HepG2 (cell line): ENCODE data around the gene RTCA. TPM values are rescaled to one million over a fixed set of nuclear protein-coding genes. Genes with fewer than 3 reads are reported as not detected.

ENCODE experiments used
- AKAP8 ChIP-seq: sonication (generic); formaldehyde crosslinking; IDR thresholded peaks from 2 replicates; pipeline ENCODE4 v1.5.1; 2020; ENCODE audit warnings: mild to moderate bottlenecking, missing genetic modification reagents
- BRF2 ChIP-seq: sonication (generic); formaldehyde crosslinking; IDR thresholded peaks from 2 replicates; pipeline ENCODE4 v1.8.1; 2022; ENCODE audit warnings: mild to moderate bottlenecking, missing genetic modification reagents
- EHMT2 ChIP-seq: fragments of 200-600 bp; sonication (generic); IDR thresholded peaks from 2 replicates; pipeline ENCODE4 v1.7.0; 2017; ENCODE audit warnings: antibody characterized with exemption, low read depth, low read length, borderline replicate concordance
- FOXJ3 ChIP-seq: sonication (generic); formaldehyde crosslinking; IDR thresholded peaks from 2 replicates; pipeline ENCODE4 v1.4.0; 2020; ENCODE audit warnings: missing genetic modification reagents, mild to moderate bottlenecking, borderline replicate concordance
- FOXO1 ChIP-seq: sonication (generic); formaldehyde crosslinking; IDR thresholded peaks from 2 replicates; pipeline ENCODE4 v1.4.0; 2020; ENCODE audit warnings: missing genetic modification reagents
- FOXP4 ChIP-seq: sonication (generic); formaldehyde crosslinking; IDR thresholded peaks from 2 replicates; pipeline ENCODE4 v1.4.0; 2020; ENCODE audit warnings: missing genetic modification reagents
- NFE2L2 ChIP-seq: fragments of 150-350 bp; IDR thresholded peaks from 2 replicates; pipeline ENCODE4 v1.6.1; 2014; ENCODE audit warnings: low read length
- ONECUT2 ChIP-seq: sonication (generic); formaldehyde crosslinking; IDR thresholded peaks from 2 replicates; pipeline ENCODE4 v1.4.0; 2020; ENCODE audit warnings: missing genetic modification reagents
- SIN3A ChIP-seq: IDR thresholded peaks from 2 replicates; pipeline ENCODE4 v1.6.1; 2011; ENCODE audit warnings: low read depth, mild to moderate bottlenecking, control low read depth, low read length, borderline replicate concordance
- SMAD9 ChIP-seq: sonication (generic); formaldehyde crosslinking; IDR thresholded peaks from 2 replicates; pipeline ENCODE4 v1.5.1; 2020; ENCODE audit warnings: mild to moderate bottlenecking, missing genetic modification reagents
- SSRP1 ChIP-seq: IDR thresholded peaks from 2 replicates; pipeline ENCODE4 v1.6.1; 2016; ENCODE audit warnings: control low read depth
- TCF7L2 ChIP-seq: IDR thresholded peaks from 2 replicates; pipeline ENCODE4 v1.6.1; 2011; ENCODE audit warnings: mild to moderate bottlenecking, low read depth, low read length, moderate library complexity
- ZMYM2 ChIP-seq: sonication (generic); formaldehyde crosslinking; IDR thresholded peaks from 2 replicates; pipeline ENCODE4 v1.8.0; 2022; ENCODE audit warnings: mild to moderate bottlenecking, missing genetic modification reagents
- ZNF296 ChIP-seq: sonication (generic); formaldehyde crosslinking; conservative IDR thresholded peaks from 2 replicates; pipeline ENCODE4 v1.5.0; 2020; ENCODE audit warnings: mild to moderate bottlenecking, missing genetic modification reagents
- ZNF496 ChIP-seq: sonication (generic); formaldehyde crosslinking; IDR thresholded peaks from 2 replicates; pipeline ENCODE4 v1.8.1; 2023; ENCODE audit warnings: mild to moderate bottlenecking, moderate library complexity, missing genetic modification reagents; ENCODE audit not compliant: insufficient replicate concordance
- ZNF570 ChIP-seq: sonication (generic); formaldehyde crosslinking; IDR thresholded peaks from 2 replicates; pipeline ENCODE4 v1.4.0; 2020; ENCODE audit warnings: mild to moderate bottlenecking, missing genetic modification reagents, borderline replicate concordance
- ZNF670 ChIP-seq: sonication (generic); formaldehyde crosslinking; IDR thresholded peaks from 2 replicates; pipeline ENCODE4 v1.8.0; 2022; ENCODE audit warnings: mild to moderate bottlenecking, missing genetic modification reagents, borderline replicate concordance
- ZNF775 ChIP-seq: sonication (generic); formaldehyde crosslinking; IDR thresholded peaks from 2 replicates; pipeline ENCODE4 v1.4.0; 2020; ENCODE audit warnings: missing genetic modification reagents, mild to moderate bottlenecking, moderate library complexity, borderline replicate concordance
- polyA plus RNA-seq, 8 experiments: library from polyadenylated mRNA; depleted of rRNA in 3 of 8; stranded (reverse) in 7 of 8; unstranded in 1 of 8; fragments of >200 nt; fragmentation: Illumina TruSeq in 4 of 8; extraction: Trizol in 4 of 8; gene quantifications; 2 replicates each; pipeline versions ENCODE4 v1.2.1 to v1.2.3, GENCODE V29; 2011 to 2016; ENCODE audit warnings: low read depth in 4 of 8, missing spikeins in 1 of 8, mixed read lengths in 1 of 8; ENCODE audit not compliant: insufficient read depth in 1 of 8
- total RNA-seq, 5 experiments: library from RNA; depleted of rRNA; stranded (reverse); fragments of >200 nt; fragmentation: Illumina TruSeq; extraction: Trizol; gene quantifications; 2 replicates each; pipeline ENCODE4 v1.2.3, GENCODE V29; 2016; ENCODE audit warnings: low read depth in 1 of 5
- TF ChIP-seq, protein P1 (sequence below): sonication (generic); formaldehyde crosslinking; IDR thresholded peaks from 2 replicates; pipeline ENCODE4 v1.4.0; 2020; ENCODE audit warnings: missing genetic modification reagents, borderline replicate concordance
- TF ChIP-seq, protein P2 (sequence below): sonication (generic); formaldehyde crosslinking; IDR thresholded peaks from 2 replicates; pipeline ENCODE4 v1.5.0; 2020; ENCODE audit warnings: missing genetic modification reagents

The RTCA gene
- total and polyA plus RNA-seq, 2 of the 13 experiments (the other 11 are each of a cell fraction or from before 2014, with no cell fraction given), result 22.7 to 31.0 TPM

- TF ChIP-seq FOXP4 (no peak), FOXJ3 (CRISPR knock-in tag) (peak; percentile 22; the same call in 1 of the 2 replicates), ZNF496 (CRISPR knock-in tag) (no peak), FOXO1 (CRISPR knock-in tag) (no peak), SSRP1 (CRISPR knock-in tag) (no peak), NFE2L2 (no peak), ZNF570 (peak; percentile 23; the same call in 1 of the 2 replicates), ZNF296 (CRISPR knock-in tag) (no peak), ZMYM2 (CRISPR knock-in tag) (no peak), ZNF775 (CRISPR knock-in tag) (no peak), SMAD9 (CRISPR knock-in tag) (no peak), ONECUT2 (no peak), SIN3A (no peak), AKAP8 (CRISPR knock-in tag) (no peak), ZNF670 (CRISPR knock-in tag) (peak; percentile 87; the same call in 1 of the 2 replicates), BRF2 (CRISPR knock-in tag) (no peak), EHMT2 (no peak), TCF7L2 (no peak)
- TF ChIP-seq, protein P1, sequence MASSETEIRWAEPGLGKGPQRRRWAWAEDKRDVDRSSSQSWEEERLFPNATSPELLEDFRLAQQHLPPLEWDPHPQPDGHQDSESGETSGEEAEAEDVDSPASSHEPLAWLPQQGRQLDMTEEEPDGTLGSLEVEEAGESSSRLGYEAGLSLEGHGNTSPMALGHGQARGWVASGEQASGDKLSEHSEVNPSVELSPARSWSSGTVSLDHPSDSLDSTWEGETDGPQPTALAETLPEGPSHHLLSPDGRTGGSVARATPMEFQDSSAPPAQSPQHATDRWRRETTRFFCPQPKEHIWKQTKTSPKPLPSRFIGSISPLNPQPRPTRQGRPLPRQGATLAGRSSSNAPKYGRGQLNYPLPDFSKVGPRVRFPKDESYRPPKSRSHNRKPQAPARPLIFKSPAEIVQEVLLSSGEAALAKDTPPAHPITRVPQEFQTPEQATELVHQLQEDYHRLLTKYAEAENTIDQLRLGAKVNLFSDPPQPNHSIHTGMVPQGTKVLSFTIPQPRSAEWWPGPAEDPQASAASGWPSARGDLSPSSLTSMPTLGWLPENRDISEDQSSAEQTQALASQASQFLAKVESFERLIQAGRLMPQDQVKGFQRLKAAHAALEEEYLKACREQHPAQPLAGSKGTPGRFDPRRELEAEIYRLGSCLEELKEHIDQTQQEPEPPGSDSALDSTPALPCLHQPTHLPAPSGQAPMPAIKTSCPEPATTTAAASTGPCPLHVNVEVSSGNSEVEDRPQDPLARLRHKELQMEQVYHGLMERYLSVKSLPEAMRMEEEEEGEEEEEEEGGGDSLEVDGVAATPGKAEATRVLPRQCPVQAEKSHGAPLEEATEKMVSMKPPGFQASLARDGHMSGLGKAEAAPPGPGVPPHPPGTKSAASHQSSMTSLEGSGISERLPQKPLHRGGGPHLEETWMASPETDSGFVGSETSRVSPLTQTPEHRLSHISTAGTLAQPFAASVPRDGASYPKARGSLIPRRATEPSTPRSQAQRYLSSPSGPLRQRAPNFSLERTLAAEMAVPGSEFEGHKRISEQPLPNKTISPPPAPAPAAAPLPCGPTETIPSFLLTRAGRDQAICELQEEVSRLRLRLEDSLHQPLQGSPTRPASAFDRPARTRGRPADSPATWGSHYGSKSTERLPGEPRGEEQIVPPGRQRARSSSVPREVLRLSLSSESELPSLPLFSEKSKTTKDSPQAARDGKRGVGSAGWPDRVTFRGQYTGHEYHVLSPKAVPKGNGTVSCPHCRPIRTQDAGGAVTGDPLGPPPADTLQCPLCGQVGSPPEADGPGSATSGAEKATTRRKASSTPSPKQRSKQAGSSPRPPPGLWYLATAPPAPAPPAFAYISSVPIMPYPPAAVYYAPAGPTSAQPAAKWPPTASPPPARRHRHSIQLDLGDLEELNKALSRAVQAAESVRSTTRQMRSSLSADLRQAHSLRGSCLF (CRISPR knock-in tag), result 0 out of 2 replicates have a peak, but pooled peaks have one; percentile 72
- TF ChIP-seq, protein P2, sequence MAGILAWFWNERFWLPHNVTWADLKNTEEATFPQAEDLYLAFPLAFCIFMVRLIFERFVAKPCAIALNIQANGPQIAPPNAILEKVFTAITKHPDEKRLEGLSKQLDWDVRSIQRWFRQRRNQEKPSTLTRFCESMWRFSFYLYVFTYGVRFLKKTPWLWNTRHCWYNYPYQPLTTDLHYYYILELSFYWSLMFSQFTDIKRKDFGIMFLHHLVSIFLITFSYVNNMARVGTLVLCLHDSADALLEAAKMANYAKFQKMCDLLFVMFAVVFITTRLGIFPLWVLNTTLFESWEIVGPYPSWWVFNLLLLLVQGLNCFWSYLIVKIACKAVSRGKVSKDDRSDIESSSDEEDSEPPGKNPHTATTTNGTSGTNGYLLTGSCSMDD (CRISPR knock-in tag), result no peak
Observed at GRCh38 chr1:100265931-100266740, at the start of gene RTCA (continued).
